DMS 273 treated with DMSO at 0.1 percent for 48 hours (cell line): ENCODE data around the gene RUSF1.
A peak's percentile ranks its signal among the peaks of the same experiment; 100 is the strongest.
"Not testable (repeated sequence)": the region's sequence is repeated elsewhere in the genome, so short reads cannot be mapped to it uniquely, and the experiment has no call there.

Experiments used
- DNase-seq: peaks from one replicate; lab custom pipeline; 2025; lab: John Stamatoyannopoulos, UW

RUSF1 gene

DNA sequence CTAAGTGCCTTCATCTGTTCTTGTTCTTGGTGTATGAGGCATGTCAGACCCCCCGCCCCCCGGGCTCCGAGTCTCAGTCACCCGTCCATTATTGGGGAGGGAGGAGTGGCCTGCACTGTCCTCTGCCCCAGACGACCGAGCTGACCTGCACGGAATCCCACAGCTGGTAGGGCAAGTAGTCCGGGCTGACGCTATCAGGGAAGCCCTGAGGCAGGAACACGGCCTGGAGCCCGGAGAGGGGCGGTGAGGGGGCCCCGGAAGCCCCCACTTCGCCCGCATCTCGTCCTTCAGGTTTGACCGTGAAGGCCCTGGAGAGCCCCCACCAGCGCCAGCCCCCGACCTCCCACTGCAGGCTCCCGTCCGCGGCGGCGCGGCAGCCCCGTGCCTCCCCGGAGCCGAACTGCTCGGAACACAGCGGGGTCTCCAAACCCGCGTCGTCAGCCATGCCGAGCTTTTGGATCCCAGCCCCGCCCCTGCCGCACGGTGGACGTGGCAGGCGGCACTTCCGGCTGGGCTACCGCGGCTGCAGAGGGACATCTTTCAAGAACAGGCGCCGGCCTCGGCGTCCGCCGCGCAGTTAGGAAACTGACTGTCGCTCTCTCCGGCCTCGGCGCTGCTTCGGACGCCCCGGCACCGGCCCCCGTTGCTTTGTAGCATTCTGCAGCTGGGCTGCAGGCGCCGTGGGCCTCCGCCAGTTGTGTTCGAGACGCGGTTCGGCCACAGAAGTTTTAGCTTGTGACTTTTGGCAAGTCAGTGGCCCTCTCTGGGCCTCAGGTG is at the start of gene RUSF1:
RUSF1 (minus strand) TSS at position 463 of the 777 bp plus-strand sequence; CDS start at position 445, 18 bp downstream.
- peak; percentile 62 for DNase-seq

- DNase-seq, result no peak
Measured at GRCh38 chr16:31542763-31543162, 34.6 kb upstream of the RUSF1 start.

GRCh38 chr16:31539762-31540161 is 31.6 kb upstream of the RUSF1 start:
- DNase-seq, result not testable (repeated sequence)

- not testable (repeated sequence) for DNase-seq
Measured at GRCh38 chr16:31538243-31538598, 30.0 kb upstream of the RUSF1 start.

- no peak for DNase-seq
Measured at GRCh38 chr16:31537362-31538242, 29.4 kb upstream of the RUSF1 start.

DNA sequence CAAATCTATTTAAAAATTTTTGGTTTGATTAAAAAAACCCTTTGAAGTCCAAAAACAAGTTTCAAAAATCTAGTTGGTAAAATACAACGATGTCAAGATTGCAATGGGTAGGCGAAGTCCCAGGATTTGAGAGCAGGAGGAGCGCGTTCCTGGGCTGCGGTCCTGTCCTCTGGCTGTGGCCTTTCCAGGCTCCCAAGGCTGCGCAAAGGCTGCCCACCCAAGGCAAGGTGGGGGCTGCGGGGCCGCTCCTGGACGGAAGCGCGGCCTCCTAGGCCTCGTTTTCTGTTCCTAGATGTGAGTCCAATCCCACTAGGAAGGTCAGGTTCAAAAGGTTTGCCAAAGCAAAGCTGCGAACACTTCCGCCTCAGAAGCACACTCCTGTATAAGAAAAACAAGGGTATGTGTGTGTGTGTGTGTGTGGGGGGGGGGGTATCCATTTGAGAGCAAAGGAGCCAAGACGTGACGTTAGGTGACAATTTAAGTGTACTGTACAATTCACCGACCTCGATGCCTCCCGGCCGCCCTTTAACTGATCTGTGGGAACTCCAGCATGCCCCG is 28.7 kb upstream of the RUSF1 start:
- no peak for DNase-seq

- no peak for DNase-seq
Measured at GRCh38 chr16:31535737-31536136, 27.5 kb upstream of the RUSF1 start.

GRCh38 chr16:31532896-31533295 is 24.7 kb upstream of the RUSF1 start:
- no peak for DNase-seq

- no peak for DNase-seq
Measured at GRCh38 chr16:31532120-31532519, 23.9 kb upstream of the RUSF1 start.

DNA sequence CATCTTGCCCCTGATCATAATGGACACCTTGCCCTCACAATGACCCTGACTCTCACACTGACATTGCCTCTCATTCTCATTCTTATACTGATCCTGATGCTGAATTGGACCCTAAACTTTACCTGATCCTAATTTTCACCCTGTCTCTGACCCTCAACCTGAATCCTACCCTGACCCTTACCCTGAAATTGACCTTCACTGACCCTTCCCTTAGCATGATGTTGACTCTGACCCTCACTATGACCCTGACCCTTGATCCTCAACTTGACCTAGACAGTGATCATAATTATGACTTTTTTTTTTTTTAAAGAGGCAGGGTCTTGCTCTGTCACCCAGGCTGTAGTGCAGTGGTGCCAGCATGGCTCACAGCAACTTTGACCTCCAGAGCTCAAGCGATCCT is 22.9 kb upstream of the RUSF1 start:
- no peak for DNase-seq

DNA sequence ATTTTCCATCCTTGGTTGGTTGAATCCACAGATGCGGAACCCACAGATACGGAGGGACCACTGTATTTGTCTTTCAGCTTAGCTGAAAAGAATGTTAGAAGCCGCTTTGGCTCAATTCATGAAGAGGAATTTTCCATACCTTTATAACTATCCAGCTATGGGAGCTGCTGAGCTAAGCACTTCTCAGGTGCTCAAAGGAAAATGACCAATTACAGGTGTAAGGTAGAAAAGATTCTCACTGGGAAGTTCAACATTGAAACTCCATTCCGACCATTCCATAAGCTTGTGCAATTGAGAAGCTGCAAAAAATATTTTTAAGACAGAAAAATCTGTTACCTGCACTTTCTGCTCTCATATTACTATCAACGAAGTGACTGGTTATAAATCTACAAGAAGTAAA is 22.2 kb upstream of the RUSF1 start:
- no peak for DNase-seq

DNA sequence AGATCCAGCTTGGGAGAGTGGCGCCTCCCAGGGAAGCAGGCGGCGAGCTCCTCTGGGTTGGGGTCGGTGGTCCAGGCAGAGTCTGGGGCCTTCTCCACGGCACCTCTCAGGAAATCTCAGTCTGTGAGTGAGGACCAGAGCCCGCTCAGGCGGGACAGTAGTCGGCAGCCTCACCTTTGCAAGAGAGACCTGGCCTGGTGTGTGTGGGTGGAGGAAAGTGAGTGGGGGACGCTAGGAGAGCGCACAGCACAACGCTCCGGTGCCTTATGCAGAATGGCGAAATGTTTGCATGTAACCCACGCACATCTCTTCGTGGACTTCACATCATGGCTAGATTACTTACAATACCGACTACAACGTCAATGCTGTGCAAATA is 21.7 kb upstream of the RUSF1 start:
- no peak for DNase-seq

DNA sequence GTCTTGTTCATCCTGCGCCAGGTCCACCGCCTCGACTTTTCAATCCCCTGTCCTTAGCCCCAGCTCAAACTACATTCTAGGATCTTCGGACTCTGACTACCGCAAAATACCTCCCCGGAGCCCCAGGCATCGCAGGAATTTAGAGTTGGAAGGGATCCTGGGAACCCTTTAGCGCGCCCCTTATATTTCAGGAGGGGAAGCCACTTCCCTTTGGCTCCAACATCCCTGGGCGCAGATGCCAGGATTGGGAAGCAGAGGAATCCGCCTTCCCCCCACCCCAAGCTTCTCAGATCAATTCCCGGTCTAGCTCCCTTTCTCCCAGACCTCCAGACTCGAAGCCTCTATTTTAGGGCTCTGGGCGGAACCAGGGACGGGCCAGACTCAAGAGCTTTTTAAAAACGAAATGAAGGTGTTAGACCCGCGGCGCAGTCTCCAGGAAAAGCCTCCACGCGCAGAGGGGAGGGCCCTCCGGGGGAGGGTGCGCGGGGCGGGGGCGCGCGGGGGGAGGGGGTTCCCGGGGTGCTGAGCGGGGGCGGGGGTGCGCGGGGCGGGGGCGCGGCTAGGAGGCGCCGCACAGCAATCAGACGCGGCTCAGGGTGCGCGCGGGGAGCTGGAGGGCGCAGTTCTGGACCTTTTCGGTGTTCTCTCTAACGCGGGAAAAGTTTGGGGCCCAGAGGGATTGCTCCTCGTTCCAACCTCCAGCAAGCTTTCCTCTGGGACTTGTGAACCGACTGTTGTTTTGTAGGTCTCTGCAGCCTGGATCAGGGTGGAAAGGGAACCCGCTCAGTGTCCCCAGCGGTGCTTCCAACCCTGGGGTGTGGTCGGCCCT is 21.1 kb upstream of the RUSF1 start:
- DNase-seq, result no peak

GRCh38 chr16:31528523-31529107 is 20.4 kb upstream of the RUSF1 start:
- no peak for DNase-seq

- DNase-seq, result no peak
Measured at GRCh38 chr16:31527734-31528274, 19.6 kb upstream of the RUSF1 start, which contains the start of gene AHSP. Gene AHSP, plus strand, starts transcription at chr16:31527900. Its CDS starts 240 bp downstream, at chr16:31528140.

DNA sequence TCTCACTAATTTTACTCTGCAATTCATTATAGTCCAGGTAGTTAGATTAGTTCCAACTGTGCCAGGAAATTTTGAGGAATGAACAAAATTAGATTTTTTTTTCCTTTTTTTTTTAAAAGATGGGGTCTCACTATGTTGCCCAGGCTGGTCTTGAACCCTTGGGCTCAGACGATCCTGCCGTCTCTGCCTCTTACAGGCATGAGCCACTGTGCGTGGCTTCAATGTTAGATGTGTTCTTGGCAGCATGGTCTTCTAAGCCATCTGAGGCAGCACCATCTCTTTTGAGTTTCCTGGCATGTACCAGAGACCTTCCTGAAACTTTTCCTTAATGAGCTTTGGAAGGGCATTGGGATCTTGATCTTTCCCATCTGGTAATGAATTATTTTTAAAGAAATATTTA is 16.9 kb upstream of the RUSF1 start:
- no peak for DNase-seq

- not testable (repeated sequence) for DNase-seq
Measured at GRCh38 chr16:31523768-31524167, 15.6 kb upstream of the RUSF1 start.

GRCh38 chr16:31522071-31522470 is 13.9 kb upstream of the RUSF1 start:
- no peak for DNase-seq

- DNase-seq, result no peak
Measured at GRCh38 chr16:31521368-31521767, 13.2 kb upstream of the RUSF1 start.

- DNase-seq, result no peak
Measured at GRCh38 chr16:31519759-31520431, 11.7 kb upstream of the RUSF1 start.
